Measurements from ENCODE around the gene TRIOBP.

TRIOBP gene

DNA sequence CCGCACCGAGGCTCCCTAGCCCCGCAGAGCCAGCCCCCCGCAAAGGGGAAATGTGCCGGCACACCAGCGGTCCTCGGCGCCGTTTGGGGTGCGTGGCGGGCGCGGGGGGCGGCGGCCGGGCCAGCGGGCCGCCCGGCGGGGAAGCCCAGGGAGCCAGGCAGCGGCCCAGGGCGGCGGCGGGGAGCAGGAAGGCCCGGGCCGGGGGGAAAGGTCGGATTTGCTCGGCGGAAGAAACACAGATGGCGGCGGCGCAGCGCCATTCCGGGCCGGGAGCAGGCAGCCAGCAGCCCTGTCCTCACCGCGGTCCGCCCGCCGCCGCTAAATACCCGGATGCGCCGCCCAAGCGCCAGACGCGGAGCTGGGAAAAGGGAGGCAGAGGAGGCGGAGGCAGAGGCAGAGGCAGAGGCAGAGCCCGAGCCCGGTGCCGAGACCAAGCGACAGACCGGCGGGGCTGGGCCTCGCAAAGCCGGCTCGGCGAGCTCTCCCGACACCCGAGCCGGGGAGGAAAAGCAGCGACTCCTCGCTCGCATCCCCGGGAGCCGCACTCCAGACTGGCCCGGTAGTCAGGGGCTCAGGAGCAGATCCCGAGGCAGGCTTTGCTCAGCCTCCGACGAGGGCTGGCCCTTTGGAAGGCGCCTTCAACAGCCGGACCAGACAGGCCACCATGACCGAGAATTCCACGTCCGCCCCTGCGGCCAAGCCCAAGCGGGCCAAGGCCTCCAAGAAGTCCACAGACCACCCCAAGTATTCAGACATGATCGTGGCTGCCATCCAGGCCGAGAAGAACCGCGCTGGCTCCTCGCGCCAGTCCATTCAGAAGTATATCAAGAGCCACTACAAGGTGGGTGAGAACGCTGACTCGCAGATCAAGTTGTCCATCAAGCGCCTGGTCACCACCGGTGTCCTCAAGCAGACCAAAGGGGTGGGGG, 108.3 kb downstream of the TRIOBP start:
- DNase-seq (ENCODE audit: low spot score) = peak; percentile 87

DNA sequence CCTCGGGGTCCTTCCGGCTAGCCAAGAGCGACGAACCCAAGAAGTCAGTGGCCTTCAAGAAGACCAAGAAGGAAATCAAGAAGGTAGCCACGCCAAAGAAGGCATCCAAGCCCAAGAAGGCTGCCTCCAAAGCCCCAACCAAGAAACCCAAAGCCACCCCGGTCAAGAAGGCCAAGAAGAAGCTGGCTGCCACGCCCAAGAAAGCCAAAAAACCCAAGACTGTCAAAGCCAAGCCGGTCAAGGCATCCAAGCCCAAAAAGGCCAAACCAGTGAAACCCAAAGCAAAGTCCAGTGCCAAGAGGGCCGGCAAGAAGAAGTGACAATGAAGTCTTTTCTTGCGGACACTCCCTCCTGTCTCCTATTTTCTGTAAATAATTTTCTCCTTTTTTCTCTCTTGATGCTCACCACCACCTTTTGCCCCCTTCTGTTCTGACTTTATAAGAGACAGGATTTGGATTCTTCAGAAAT, 109.0 kb downstream of the TRIOBP start:
- DNase-seq (ENCODE audit: low spot score) = no peak

DNA sequence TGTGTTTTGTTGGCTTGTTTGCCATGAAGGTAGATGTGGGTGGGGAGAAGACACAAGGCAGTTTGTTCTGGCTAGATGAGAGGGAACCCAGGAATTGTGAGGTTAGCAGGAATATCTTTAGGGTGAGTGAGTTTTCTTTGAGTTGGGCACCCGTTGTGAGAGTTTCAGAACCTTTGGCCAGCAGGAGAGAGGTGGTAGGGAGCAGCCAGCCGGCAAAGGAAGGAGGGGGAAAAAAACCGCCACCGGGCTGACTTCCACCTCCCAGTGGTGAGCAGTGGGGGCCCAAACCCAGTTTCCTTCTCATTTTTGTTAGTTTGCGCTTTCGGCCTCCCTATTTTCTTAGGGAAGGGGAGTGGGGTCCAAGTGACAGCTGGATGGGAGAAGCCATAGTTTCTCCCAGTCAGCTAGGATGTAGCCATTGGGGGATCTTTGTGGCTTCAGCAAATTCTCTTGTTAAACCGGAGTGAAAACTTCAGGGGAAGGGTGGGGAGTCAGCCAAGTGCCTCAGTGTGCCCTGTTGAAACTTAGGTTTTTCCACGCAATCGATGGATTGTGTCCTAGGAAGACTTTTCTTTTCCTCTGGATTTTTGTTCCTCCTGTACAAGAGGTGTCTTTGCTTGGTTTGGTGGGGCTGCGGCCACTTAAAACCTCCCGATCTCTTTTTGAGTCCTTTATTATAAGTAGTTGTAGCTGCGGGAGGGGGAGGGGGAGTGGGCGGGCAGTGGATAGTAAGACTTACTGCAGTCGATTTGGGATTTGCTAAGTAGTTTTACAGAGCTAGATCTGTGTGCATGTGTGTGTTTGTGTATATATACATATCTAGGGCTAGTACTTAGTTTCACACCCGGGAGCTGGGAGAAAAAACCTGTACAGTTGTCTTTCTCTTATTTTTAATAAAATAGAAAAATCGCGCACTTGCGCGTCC, 109.8 kb downstream of the TRIOBP start:
- DNase-seq (ENCODE audit: low spot score) = peak; percentile 70

DNA sequence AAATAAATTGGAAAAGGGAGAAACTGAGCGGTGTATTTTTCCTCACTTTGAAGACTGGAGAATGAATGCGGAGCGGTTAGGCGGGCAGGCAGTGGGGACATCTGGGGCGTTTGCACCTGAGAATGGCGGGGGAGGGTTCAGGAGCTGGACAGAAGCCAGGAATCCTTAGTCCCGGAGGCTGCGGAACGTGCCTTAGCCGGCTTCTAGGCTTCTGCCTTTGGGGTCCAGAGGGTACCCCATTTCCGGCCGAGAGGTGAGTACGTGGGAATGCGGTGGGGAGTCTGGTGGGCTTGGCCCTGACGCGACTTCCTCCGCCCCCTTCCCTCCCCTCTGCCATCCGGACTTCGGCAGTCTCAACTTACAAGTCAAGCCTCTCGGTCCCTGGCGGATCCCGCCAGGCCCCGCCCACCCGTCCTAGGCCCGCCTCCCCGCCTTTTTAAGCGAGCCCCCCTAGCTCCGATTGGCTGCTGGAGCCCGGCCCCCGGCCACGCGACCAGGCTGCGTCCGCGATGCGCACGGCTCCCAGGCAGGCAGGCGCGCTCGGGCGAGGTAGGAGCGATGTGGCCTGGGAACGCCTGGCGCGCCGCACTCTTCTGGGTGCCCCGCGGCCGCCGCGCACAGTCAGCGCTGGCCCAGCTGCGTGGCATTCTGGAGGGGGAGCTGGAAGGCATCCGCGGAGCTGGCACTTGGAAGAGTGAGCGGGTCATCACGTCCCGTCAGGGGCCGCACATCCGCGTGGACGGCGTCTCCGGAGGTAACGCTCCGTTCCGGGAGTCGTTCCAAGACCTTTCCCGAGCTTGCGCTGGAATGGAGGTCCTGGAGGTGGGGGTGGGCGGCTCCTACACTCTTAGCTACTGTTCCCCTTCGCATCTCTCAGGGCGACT, 110.8 kb downstream of the TRIOBP start, which contains the start of gene GCAT:
Gene GCAT (plus strand): TSS at position 525 of the 884 bp plus-strand sequence. CDS start 34 bp downstream, at position 559.
- DNase-seq (ENCODE audit: low spot score) = peak; percentile 95

DNA sequence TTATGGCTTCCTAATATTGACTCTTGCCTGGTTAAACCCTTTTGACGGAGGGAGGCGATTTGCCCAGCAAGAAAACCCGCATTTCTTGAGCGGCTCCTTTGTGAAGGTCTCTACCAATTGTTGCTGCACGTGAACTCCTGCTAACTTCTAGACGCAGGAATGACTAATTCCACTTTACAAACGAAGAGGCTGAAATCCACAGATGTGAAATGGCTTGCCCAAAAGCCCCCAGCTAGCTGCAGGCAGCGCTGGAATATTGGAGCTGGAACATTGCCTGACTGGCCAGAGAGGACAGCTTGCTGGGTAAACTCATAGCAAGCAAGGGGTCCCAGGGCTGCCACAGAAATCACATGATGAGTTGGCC, 111.4 kb downstream of the TRIOBP start:
- peak; percentile 30 for DNase-seq (ENCODE audit: low spot score)

DNA sequence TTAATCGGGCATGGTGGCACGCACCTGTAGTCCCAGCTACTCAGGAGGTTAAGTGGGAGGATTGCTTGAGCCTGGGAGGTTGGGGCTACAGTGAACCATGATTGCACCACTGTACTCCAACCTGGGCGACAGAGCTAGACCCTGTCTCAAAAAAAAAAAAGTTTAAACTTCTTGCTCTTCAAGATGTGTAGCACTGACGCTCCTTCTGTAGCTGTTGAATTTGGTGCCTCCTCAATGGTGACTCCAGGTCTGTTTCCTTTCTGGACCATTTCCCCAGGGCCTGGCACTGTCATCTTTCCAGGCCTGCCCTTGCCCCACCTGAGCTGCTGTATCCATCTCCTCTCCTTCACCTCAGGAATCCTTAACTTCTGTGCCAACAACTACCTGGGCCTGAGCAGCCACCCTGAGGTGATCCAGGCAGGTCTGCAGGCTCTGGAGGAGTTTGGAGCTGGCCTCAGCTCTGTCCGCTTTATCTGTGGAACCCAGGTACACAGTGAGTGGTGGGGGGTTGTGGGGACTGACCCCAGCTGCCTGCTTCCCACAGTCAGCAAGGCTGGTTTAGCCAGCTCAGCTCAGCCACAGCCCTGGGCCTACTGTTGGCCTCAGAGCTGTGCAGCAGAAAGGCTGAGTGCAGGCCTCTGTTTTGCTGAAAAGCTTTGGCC, 113.0 kb downstream of the TRIOBP start:
- no peak for DNase-seq (ENCODE audit: low spot score)

DNA sequence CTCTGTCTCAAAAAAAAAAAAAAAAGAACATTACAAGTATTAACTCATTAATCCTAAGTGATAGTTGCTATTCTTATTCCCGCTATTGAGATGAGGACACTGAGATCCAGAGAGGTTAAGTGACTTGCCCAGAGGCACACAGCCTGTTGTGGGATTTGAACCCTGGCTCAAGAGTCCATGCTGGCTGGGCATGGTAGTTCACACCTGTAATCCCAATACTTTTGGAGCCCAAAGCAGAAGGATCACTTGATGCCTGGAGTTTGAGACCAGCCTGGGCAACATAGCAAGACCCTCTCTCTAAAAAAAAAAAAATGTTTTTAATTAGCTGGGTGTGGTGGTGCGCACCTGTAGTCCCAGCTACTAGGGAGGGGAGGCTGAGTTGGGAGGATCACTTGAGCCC, 115.0 kb downstream of the TRIOBP start:
- no peak for DNase-seq (ENCODE audit: low spot score)

DNA sequence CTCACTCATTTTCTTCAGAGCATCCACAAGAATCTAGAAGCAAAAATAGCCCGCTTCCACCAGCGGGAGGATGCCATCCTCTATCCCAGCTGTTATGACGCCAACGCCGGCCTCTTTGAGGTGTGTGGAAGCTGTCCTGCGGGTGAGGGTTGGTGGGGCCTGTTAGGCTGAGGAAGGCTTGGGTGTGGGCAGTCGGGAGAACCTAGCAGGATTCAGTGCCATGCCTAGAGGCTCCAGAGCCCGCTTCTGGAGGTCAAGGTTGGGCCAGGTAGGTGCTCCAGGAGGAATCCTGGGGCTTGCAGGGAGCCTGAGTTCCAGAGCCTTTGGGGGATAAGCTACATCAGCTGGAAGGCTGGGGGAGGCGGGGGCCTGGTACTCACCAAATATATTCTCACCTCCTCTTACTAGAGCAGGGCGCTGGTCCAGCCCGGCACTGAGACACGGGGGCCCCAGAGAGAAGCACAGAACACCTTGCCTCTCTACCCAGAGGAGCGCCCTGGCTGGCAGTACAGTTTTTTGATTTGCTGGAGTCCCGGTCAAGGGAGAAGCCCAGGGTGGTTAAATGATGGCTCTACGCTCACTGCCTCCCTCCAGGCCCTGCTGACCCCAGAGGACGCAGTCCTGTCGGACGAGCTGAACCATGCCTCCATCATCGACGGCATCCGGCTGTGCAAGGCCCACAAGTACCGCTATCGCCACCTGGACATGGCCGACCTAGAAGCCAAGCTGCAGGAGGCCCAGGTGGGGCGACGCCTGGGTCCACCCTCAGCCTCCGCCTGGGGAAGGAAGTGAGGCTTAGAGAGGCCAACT, 116.2 kb downstream of the TRIOBP start:
- DNase-seq (ENCODE audit: low spot score) = no peak

DNA sequence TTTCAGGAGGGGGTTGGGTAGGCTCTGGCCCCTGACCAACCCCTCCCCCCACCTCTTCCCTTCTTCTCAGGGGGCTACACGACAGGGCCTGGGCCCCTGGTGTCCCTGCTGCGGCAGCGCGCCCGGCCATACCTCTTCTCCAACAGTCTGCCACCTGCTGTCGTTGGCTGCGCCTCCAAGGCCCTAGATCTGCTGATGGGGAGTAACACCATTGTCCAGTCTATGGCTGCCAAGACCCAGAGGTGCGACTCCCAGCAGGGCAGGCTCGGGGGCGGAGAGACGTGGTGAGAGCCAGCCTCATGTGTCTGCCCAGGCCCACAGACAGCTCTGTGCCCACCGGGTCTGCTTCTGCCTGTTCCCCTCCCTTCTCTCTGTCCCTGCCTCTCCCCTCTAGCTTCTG, 118.7 kb downstream of the TRIOBP start:
- DNase-seq (ENCODE audit: low spot score) = no peak

DNA sequence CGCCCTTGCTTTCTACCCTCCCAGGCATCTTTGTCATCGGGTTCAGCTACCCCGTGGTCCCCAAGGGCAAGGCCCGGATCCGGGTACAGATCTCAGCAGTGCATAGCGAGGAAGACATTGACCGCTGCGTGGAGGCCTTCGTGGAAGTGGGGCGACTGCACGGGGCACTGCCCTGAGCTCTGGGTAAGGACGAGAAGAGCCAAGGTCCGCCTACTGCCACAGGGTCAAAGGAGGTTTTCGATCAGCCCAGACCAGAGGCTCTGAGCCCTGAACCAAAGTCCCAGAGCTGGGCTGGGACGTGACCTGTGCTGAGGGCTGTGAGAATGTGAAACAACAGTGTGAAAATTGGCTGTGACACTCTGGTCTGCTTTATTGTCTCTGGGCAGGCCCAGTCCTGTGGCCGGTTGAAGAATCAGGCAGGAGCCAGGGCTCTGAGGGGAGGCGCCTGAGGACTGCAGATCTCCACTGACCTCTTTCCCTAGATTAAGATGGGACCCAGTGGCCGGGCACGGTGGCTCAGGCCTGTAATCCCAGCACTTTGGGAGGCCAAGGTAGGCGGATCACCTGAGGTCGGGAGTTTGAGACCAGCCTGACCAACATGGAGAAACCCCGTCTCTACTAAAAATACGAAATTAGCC, 119.8 kb downstream of the TRIOBP start:
- no peak for DNase-seq (ENCODE audit: low spot score)

DNA sequence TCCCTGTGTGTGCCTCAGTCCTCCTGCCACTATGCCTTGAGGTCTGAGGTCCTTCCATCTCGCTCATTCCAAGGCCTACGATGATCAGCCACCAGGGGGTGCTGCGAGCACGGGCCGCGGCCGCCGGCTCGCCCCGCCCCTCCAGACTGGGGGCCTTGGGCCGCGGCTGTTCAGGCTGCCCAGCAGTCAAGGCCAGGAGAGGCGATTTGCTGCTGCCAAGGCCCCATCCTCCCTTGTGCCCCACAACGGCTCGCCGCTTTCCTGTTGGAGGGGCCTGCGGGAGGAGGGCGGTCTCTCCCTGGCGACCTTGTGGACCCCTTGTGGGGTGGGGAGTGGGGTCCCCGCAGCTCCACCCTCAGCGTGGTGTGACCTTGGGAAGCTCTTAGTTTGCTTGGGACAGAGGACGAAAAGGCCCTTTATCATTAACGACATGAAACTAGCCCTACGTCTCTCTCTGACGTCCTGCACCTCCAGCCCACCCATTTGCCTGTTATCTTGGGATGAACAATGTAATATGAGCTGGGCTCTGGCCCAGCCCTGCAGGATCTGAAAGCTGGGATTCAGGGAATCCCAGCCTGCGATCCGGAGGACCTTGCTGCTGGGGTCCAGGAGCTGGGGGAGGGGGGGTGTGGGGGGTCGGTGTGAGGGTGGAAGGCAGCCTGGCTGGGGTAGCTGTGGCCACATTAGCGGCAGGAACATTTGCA, 121.0 kb downstream of the TRIOBP start:
- DNase-seq (ENCODE audit: low spot score) = peak; percentile 79

DNA sequence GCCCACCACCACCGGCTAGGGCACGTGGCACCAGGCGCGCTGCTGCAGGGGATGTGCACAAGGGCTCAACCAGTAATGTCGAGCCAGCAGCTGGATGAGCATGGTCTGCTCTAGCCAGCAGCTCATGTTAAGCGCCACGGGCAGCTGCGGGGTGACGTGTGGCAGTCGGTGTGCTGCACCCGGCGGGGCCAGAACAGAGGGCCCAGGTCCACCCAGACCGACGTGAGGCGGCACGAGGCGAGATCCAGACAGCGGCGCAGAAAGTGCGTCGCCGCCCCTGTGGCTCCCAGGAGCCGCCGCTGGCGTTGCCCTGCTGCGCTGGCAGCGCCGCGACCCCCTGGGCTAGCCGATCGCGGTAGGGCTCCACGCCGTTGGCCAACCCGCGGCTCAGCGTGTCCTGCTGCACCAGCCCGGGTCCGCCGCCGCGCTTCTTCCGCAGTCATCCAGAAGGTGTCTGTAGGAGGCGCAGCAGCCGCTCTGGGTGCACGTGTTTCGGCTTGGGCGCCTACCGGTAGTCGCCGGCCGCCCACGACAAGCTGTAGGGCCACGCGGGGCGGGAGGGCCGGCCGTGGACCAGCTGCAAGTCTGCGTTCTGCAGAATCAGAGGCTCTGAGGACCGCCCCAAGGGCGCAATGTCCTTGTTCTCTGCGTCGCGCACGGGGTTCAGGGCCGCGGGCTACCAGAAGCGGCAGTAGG, 121.7 kb downstream of the TRIOBP start:
- DNase-seq (ENCODE audit: low spot score) = peak; percentile 64

DNA sequence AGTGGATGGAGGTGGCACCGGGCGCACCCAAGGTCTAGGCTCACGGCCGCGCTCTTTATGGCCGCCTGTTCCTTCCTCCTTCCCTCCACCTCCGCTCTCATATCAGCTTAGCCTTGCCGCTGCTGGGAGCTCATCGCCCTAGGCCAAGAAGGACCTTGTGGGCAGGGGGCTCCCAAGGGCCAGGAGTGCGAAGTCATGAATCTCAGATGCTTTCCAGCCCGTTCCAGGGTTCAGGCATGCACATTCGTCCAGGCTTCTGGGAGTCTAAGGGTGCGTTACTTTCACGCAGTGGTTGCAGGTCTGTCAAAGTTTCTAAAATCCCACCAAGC, 122.2 kb downstream of the TRIOBP start:
- no peak for DNase-seq (ENCODE audit: low spot score)

DNA sequence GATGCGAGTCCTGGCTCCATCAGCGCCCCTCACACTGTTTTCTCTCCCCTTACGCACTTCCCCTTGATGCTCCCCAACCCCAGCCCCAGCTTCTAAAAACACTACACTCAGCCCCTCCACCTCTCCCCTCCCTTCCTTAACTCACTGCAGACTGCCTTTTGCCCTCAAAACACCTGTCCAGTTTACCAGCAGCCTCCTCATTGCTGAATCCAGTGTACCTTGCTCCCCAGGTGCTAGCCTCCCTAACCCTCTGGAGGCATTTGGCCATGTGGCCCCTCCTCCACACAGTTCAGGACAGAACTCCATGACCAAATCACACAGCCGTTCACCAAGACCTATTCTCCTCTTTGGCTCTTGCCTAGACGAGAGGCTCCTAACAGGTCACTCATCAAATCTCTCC, 123.5 kb downstream of the TRIOBP start:
- no peak for DNase-seq (ENCODE audit: low spot score)

DNA sequence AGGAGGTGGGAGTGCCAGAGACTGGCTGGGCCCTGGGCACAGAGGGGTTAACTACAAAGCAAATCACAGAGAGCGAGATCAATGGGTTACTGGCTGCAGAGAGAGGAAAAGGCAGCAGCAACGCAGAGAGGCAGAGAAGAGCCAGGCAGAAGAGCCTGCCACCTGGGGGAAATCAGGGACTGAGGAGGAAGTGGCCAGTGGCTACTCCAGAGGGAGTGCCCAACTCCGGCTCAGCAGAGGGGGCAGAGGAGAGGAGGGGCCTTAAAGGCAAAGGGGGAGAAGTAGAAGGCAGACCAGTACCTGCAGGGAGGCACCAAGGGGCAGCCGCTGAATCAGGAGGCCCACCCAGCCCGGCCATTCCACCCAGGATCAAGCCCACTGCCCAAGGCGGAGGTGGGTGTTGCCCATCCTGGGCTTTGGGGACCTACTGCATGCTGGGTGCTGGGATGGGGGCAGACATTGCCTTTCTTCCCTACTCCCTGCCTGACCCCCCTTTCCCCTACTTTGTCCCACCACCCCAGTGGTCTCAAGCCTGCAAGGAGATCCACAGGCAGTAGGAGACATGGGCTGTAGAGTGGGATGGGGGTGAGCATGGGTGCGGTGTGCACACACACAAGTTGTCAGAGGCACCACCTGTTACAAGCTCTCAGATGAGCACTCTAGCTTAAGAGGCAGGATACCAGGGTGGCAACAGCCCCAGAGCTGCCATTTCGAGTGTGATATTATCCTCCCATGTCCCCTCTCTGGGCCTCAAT, 125.4 kb downstream of the TRIOBP start:
- DNase-seq (ENCODE audit: low spot score) = no peak

DNA sequence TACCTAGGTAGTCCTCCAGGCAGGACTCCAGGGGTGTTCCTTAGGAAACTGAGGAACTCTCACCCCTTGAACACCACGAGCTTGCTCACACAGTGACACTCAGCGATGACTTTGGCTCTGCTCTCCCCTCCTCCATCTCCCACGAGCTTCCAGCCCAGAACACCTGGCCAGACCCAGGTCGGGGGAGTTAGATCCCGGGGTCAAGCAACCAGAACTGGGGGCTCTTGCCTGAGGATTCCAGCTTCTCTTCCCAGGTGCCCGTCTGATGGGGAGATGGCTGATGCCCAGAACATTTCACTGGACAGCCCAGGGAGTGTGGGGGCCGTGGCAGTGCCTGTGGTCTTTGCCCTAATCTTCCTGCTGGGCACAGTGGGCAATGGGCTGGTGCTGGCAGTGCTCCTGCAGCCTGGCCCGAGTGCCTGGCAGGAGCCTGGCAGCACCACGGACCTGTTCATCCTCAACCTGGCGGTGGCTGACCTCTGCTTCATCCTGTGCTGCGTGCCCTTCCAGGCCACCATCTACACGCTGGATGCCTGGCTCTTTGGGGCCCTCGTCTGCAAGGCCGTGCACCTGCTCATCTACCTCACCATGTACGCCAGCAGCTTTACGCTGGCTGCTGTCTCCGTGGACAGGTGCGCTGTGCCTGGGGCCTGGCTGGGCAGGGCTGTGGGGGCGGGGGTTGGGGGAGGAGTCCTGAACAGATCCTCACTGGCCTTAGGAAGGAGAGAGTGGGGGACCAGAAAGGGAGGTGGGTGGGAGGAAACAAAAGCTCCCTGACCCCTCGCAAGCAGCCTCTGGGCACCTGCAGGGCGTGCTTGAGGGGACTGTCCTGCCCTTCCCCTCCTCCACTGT, 126.5 kb downstream of the TRIOBP start, which contains the start of gene GALR3:
Gene GALR3 (plus strand): TSS at position 249 of the 852 bp plus-strand sequence. CDS start 25 bp downstream, at position 274.
- no peak for DNase-seq (ENCODE audit: low spot score)

All from kidney tubule cell (primary cell).